ENCODE measurements around the gene ZNF778. TPM values are rescaled to one million over a fixed set of nuclear protein-coding genes. Genes with fewer than 3 reads are reported as not detected.
"Not testable (repeated sequence)": the region's sequence is repeated elsewhere in the genome, so short reads cannot be mapped to it uniquely, and the experiment has no call there.

ZNF778 gene
- total RNA-seq, 2 donors from 2014 or later, result 4.9 to 5.6 TPM

DNA sequence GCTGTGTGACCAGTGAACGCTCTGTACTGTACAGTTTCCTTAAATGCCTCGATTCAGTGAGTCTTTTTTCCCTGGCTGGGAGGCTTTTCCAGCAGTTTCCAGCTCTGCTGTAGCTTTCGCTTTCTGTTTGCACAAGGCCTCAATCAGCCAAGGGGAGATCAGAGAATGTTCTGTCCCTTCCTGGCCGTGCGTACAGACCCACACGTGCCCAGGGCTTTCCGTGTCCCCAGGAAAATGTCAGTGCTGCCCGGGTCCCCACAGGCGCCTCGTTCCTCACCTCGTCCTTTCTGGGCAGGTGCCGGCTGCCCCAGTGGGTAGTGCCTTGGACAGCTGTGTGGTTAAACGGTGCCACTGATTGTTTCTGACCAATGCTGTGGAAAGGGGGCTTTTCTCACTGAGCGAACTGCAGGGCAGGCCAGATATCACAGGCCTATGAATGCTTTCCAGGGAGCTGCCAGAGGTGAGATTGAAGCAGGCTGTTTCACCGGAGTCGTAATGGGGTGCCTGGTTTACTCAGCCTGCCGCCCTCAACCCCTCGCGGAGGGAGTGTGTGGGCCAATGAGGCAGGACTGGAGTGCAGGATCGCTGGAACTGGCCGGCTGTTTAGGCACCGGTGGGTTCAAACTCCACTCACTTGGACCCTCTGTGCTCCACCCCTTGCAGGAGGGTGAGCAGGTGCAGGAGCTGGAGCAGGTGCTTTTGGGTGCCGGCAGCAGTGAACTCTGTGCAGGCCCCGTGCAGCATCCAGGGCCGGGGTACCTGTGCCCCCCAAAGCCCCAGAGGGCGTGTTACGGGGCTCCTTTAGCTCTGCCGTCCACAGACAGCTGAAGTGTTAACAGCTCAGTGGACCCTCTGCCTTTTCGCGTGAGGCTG is 44.4 kb downstream of the ZNF778 start:
- no peak for ATAC-seq
- intact Hi-C loops (cut with DNase I), result no loop called here
- no peak for DNase-seq
- H3K36me3 ChIP-seq (replicated peaks in 1 of 2; ENCODE audit: insufficient read depth in 1 of 2, low read depth in 2 of 2), result peaks cover 0 to 3% of the 10 kb centered on the region in 2 donors
- H3K27me3 ChIP-seq, result no peaks in the 10 kb centered on the region
- TF ChIP-seq POLR2A (IDR thresholded peaks at IDR 0.05), result no peak
- TF ChIP-seq, protein P1, sequence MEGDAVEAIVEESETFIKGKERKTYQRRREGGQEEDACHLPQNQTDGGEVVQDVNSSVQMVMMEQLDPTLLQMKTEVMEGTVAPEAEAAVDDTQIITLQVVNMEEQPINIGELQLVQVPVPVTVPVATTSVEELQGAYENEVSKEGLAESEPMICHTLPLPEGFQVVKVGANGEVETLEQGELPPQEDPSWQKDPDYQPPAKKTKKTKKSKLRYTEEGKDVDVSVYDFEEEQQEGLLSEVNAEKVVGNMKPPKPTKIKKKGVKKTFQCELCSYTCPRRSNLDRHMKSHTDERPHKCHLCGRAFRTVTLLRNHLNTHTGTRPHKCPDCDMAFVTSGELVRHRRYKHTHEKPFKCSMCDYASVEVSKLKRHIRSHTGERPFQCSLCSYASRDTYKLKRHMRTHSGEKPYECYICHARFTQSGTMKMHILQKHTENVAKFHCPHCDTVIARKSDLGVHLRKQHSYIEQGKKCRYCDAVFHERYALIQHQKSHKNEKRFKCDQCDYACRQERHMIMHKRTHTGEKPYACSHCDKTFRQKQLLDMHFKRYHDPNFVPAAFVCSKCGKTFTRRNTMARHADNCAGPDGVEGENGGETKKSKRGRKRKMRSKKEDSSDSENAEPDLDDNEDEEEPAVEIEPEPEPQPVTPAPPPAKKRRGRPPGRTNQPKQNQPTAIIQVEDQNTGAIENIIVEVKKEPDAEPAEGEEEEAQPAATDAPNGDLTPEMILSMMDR (IDR thresholded peaks at IDR 0.05), result no peak
- no peak overlapping the region for H3K4me3 ChIP-seq
- no peaks in the 10 kb centered on the region for H3K9me3 ChIP-seq
- whole genome bisulfite sequencing, 2 donors, result 86 to 87% methylated on average over 18 to 29 of the region's 30 CpGs
- H3K27ac ChIP-seq, result no peak overlapping the region
- H3K4me1 ChIP-seq, result peaks cover 8% of the 10 kb centered on the region

DNA sequence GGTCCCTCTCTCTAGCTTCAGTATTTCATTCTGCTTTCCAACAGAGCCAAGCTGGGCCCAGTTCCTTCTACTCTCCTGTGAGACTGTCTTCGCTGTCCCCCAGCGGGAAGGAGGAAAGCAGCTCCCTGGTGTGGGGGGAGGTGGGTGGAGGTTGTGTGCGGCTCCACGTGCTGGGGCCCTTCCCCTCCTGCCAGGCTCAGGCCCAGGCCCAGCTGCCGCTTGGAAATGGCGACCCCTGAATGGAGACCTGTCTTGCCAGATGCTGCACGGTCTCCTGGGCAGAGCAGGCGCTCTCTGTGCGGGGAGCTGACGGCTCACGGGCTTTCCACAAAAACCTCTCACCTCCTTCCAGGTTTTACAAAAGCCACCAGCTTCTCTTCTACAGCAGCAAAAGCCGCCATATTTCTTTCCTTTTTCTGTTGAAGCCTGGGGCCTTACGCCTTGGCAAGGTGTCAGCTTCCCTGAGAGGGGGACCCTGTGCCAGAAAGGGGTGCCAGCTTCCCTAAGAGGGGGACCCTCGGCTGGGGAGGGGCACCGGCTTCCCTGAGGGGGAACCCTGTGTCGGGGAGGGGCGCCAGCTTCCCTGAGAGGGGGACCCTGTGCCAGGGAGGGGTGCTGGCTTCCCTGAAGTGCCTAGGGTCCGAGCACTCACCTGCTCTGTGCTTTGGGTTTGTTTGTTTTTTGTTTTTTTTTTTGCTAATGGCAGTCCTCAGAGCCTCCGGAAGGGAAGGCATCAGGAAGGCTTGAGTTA is 47.5 kb downstream of the ZNF778 start:
- H3K4me3 ChIP-seq, result no peak overlapping the region
- no peaks in the 10 kb centered on the region for H3K4me1 ChIP-seq
- WGBS, 2 donors, result 88 to 92% methylated on average over 11 to 19 of the region's 19 CpGs
- no peak overlapping the region for H3K27ac ChIP-seq
- H3K36me3 ChIP-seq (replicated peaks in 1 of 2; ENCODE audit: insufficient read depth in 1 of 2, low read depth in 2 of 2), result peaks cover 0 to 13% of the 10 kb centered on the region in 2 donors
- DNase-seq (no peak), ATAC-seq (no peak)
- no peaks in the 10 kb centered on the region for H3K9me3 ChIP-seq
- TF ChIP-seq, protein P1 (IDR thresholded peaks at IDR 0.05), result no peak
- no peak for TF ChIP-seq POLR2A (IDR thresholded peaks at IDR 0.05)
- intact Hi-C loops (cut with DNase I), result no loop called here
- H3K27me3 ChIP-seq, result no peaks in the 10 kb centered on the region

DNA sequence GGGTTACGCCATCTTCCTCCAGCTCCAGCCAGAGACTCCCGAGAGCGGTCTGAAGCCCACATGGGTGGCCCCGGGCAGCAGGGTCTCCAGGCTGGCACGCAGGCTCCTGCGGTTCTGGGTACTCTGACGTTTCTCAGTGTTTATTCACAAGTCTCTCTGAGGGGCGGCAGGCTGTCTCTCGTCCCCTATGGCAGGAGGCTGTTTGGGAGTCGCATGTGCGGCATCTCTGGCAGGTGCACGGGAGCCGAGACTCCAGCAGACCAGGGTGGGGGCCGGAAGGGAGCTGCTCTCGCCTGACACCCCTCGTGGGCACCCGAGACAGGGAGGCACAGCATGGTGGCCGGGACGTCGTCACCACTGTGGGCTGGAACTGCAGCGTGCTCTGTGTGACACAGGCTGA is 48.1 kb downstream of the ZNF778 start:
- ATAC-seq, result no peak
- H3K27ac ChIP-seq, result no peak overlapping the region

DNA sequence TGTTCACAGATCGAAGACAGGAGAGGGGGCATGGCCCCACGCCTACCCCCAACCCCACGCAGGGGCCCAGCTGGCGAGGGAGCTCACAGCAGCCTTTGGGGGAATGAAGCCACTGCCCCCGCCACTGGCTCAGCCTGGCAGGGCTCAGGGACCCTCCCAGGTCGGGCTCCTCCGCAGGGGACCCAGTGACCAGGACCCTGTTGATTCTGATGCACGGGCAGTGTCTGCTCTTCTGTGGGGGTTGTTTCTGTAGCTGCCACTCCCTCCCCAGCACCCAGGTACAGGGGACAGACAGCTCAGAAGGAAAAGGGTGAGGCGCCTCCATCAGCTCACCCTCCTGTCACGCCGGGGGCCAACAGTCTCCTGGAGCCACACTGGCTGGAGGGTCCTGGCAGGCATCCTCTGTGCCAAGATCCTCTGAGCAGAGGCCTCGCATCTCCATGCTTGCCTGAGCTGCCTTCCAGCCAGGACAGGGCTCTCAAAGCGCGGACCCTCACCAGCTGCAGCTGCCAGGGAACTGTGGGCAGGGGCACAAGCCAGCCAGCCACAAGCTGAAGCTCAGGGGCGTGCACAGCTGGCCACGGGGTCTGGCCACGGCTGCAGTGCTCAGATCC is 49.1 kb downstream of the ZNF778 start:
- H3K27me3 ChIP-seq, result no peaks in the 10 kb centered on the region
- DNase-seq (no peak), ATAC-seq (no peak)
- TF ChIP-seq, protein P1 (IDR thresholded peaks at IDR 0.05), result no peak
- TF ChIP-seq POLR2A (IDR thresholded peaks at IDR 0.05), result no peak
- H3K36me3 ChIP-seq (replicated peaks in 1 of 2; ENCODE audit: insufficient read depth in 1 of 2, low read depth in 2 of 2), result peaks cover 0 to 20% of the 10 kb centered on the region in 2 donors
- WGBS, 2 donors, result 92 to 96% methylated on average over 4 to 17 of the region's 17 CpGs
- no peaks in the 10 kb centered on the region for H3K9me3 ChIP-seq
- no peak overlapping the region for H3K4me3 ChIP-seq
- H3K27ac ChIP-seq, result no peak overlapping the region
- intact Hi-C loops (cut with DNase I), result no loop called here
- no peaks in the 10 kb centered on the region for H3K4me1 ChIP-seq

More for the DNA sequence above, 48.1 kb downstream of the ZNF778 start:
- H3K9me3 ChIP-seq, result no peaks in the 10 kb centered on the region
- H3K4me3 ChIP-seq, result no peak overlapping the region
- no peak for DNase-seq
- H3K27me3 ChIP-seq, result no peaks in the 10 kb centered on the region
- H3K36me3 ChIP-seq (replicated peaks in 1 of 2; ENCODE audit: insufficient read depth in 1 of 2, low read depth in 2 of 2), result peaks cover 0 to 20% of the 10 kb centered on the region in 2 donors
- intact Hi-C loops (cut with DNase I), result no loop called here
- no peak for TF ChIP-seq POLR2A (IDR thresholded peaks at IDR 0.05)
- TF ChIP-seq, protein P1 (IDR thresholded peaks at IDR 0.05), result no peak
- WGBS, 2 donors, result 92 to 95% methylated on average over 4 to 20 of the region's 21 CpGs
- no peaks in the 10 kb centered on the region for H3K4me1 ChIP-seq

DNA sequence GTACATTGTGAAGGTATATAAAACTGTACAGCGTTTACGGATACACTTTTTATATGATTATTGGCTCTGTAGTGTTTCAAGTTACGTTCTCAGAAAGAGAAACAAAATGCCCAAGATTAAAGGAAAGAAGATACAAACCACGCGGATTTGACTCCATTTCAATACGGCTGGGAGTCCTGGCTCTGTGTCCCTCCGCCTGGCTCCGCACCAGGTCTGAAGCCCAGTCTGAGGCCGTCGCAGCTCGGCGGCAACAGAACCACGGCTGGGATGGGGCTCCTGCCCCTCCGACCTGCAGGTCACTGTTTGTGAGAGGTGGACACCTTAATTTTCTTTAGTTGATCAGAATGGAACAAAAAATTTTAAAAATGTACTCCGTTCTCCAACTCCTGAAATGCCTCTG is 50.2 kb downstream of the ZNF778 start:
- H3K9me3 ChIP-seq; ATAC-seq; DNase-seq; H3K27ac ChIP-seq; H3K4me3 ChIP-seq; intact Hi-C loops (cut with DNase I); H3K27me3 ChIP-seq; H3K4me1 ChIP-seq: not testable (repeated sequence)
- peaks cover 0 to 20% of the 10 kb centered on the region in 2 donors for H3K36me3 ChIP-seq (replicated peaks in 1 of 2; ENCODE audit: insufficient read depth in 1 of 2, low read depth in 2 of 2)
- 86 to 91% methylated on average over 5 to 13 of the region's 15 CpGs for WGBS, 2 donors

All from body of pancreas (tissue), 4 donors.